Measurements from ENCODE around the gene ADGRL3. TPM values are rescaled to one million over a fixed set of nuclear protein-coding genes. Genes with fewer than 3 reads are reported as not detected.

ADGRL3 gene
- total RNA-seq, 2 experiments from 2014 or later, result not detected

DNA sequence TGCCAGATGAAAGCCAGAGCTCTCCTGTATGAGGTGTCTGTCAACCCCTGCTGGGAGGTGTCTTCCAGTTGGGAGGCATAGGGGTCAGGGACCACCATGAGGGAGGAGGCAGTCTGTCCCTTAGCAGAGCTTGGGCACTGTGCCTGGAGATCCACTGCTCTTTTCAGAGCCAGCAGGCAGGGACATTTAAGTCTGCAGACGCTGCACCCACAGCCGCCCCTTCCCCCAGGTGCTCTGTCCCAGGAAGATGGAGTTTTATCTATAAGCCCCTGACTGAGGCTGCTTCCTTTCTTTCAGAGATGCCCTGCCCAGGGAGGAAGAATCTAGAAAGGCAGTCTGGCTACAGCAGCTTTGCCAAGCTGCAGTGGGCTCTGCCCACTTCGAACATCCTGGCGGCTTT is 893.6 kb downstream of the ADGRL3 start:
- Histone ChIP-seq H3K36me3 (ENCODE audit: insufficient read depth, low read length) (no peaks in the 10 kb centered on the region), H3K4me2 (ENCODE audit: low read length) (no peak overlapping the region), H3K4me3 (ENCODE audit: low read depth, low read length, poor library complexity, severe bottlenecking) (no peak overlapping the region), H3K27ac (ENCODE audit: low read depth, low read length, poor library complexity, severe bottlenecking) (no peak overlapping the region), H3K4me1 (ENCODE audit: insufficient read depth, low read length, poor library complexity, severe bottlenecking) (no peaks in the 10 kb centered on the region), H2AFZ (ENCODE audit: low read length) (no peak overlapping the region), H3K9me2 (ENCODE audit: insufficient read depth, low read length) (no peaks in the 10 kb centered on the region), H3K9me3 (ENCODE audit: low read length) (no peaks in the 10 kb centered on the region), H4K20me1 (ENCODE audit: insufficient read depth, low read length) (no peaks in the 10 kb centered on the region), H3K79me2 (ENCODE audit: insufficient read depth, low read depth, low read length) (no peaks in the 10 kb centered on the region)
- BruUV-seq (replicated peaks), result no TSS peak
- no peak for TF ChIP-seq EZH2phosphoT487 (IDR thresholded peaks at IDR 0.05; ENCODE audit: borderline replicate concordance, low read depth, low read length)
- TF ChIP-seq, protein P1, sequence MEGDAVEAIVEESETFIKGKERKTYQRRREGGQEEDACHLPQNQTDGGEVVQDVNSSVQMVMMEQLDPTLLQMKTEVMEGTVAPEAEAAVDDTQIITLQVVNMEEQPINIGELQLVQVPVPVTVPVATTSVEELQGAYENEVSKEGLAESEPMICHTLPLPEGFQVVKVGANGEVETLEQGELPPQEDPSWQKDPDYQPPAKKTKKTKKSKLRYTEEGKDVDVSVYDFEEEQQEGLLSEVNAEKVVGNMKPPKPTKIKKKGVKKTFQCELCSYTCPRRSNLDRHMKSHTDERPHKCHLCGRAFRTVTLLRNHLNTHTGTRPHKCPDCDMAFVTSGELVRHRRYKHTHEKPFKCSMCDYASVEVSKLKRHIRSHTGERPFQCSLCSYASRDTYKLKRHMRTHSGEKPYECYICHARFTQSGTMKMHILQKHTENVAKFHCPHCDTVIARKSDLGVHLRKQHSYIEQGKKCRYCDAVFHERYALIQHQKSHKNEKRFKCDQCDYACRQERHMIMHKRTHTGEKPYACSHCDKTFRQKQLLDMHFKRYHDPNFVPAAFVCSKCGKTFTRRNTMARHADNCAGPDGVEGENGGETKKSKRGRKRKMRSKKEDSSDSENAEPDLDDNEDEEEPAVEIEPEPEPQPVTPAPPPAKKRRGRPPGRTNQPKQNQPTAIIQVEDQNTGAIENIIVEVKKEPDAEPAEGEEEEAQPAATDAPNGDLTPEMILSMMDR (conservative IDR thresholded peaks at IDR 0.05; ENCODE audit: low read length), result no peak
- ChIA-PET CTCF (ENCODE audit: unreplicated experiment) (no interaction called here), POLR2A (no interaction called here)
- intact Hi-C loops (cut with micrococcal nuclease; ENCODE audit: unreplicated experiment), result no loop called here
- no peak for DNase-seq (ENCODE audit: low spot score)

DNA sequence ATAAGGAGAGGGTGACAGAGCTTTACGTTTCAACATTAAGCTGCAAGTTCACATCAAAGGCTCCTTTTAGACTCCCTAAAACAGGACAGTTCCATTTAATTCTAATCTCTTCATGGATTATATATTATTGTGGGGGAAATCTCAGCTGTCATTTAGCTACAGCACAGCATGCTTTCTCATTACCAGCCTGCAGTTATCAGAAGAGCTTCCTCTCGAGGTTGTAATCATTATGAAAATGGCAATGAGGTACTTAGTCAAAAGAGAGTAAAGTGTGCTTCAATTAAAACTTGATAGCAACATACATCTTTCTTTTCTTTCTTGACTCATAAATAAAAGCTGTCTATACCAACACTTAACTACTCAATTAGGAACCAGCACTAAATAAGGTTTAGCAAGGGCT is 896.8 kb downstream of the ADGRL3 start:
- intact Hi-C loops (cut with micrococcal nuclease; ENCODE audit: unreplicated experiment), result no loop called here
- no peaks in the 10 kb centered on the region for H3K9me3 ChIP-seq (ENCODE audit: low read length)
- H3K4me1 ChIP-seq (ENCODE audit: insufficient read depth, low read length, poor library complexity, severe bottlenecking), result no peaks in the 10 kb centered on the region
- H3K4me2 ChIP-seq (ENCODE audit: low read length), result no peak overlapping the region
- ChIA-PET CTCF (ENCODE audit: unreplicated experiment) (no interaction called here), POLR2A (interaction anchor here (0.6 kb wide), 1 partner anchor 593 kb away, joined by 3 read pairs; no protein-coding TSS in a partner anchor)
- no peak overlapping the region for H2AFZ ChIP-seq (ENCODE audit: low read length)
- H4K20me1 ChIP-seq (ENCODE audit: insufficient read depth, low read length), result no peaks in the 10 kb centered on the region
- H3K9me2 ChIP-seq (ENCODE audit: insufficient read depth, low read length), result no peaks in the 10 kb centered on the region
- H3K4me3 ChIP-seq (ENCODE audit: low read depth, low read length, poor library complexity, severe bottlenecking), result no peak overlapping the region
- TF ChIP-seq EZH2phosphoT487 (IDR thresholded peaks at IDR 0.05; ENCODE audit: borderline replicate concordance, low read depth, low read length), result no peak
- TF ChIP-seq, protein P1 (conservative IDR thresholded peaks at IDR 0.05; ENCODE audit: low read length), result no peak
- no peak overlapping the region for H3K27ac ChIP-seq (ENCODE audit: low read depth, low read length, poor library complexity, severe bottlenecking)
- no peaks in the 10 kb centered on the region for H3K36me3 ChIP-seq (ENCODE audit: insufficient read depth, low read length)
- BruUV-seq (replicated peaks), result no TSS peak
- no peak for DNase-seq (ENCODE audit: low spot score)
- no peaks in the 10 kb centered on the region for H3K79me2 ChIP-seq (ENCODE audit: insufficient read depth, low read depth, low read length)

DNA sequence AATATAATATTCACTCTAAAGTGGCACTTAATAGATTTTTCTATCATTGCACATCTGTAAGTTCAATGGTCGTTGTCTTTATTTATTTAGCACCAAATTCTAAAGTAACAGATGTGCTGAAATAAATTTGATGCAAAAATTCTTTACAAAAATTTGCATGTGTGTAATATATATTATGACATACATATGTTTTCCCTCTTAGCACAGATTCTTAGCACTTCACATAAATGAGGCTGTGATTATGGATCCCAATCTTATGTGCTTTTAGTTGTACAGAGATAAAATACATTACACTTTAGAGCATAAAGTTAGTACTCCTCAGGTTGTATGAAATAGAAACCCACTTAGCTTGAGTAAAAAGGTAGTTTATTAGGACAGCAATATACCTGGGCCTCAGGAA is 915.1 kb downstream of the ADGRL3 start:
- CTCF ChIA-PET (ENCODE audit: unreplicated experiment), result no interaction called here
- H3K4me2 ChIP-seq (ENCODE audit: low read length), result no peak overlapping the region
- no peaks in the 10 kb centered on the region for H3K4me1 ChIP-seq (ENCODE audit: insufficient read depth, low read length, poor library complexity, severe bottlenecking)
- H3K79me2 ChIP-seq (ENCODE audit: insufficient read depth, low read depth, low read length), result no peaks in the 10 kb centered on the region
- H2AFZ ChIP-seq (ENCODE audit: low read length), result no peak overlapping the region
- intact Hi-C loops (cut with micrococcal nuclease; ENCODE audit: unreplicated experiment), result no loop called here
- no peaks in the 10 kb centered on the region for H4K20me1 ChIP-seq (ENCODE audit: insufficient read depth, low read length)
- 0 out of 2 replicates have a peak, but pooled peaks cover 3% of the 10 kb centered on the region for H3K9me3 ChIP-seq (ENCODE audit: low read length)
- no peak for DNase-seq (ENCODE audit: low spot score)
- POLR2A ChIA-PET, result no interaction called here
- H3K9me2 ChIP-seq (ENCODE audit: insufficient read depth, low read length), result no peaks in the 10 kb centered on the region
- no peak overlapping the region for H3K27ac ChIP-seq (ENCODE audit: low read depth, low read length, poor library complexity, severe bottlenecking)
- H3K4me3 ChIP-seq (ENCODE audit: low read depth, low read length, poor library complexity, severe bottlenecking), result no peak overlapping the region
- TF ChIP-seq, protein P1 (conservative IDR thresholded peaks at IDR 0.05; ENCODE audit: low read length), result no peak
- no peak for TF ChIP-seq EZH2phosphoT487 (IDR thresholded peaks at IDR 0.05; ENCODE audit: borderline replicate concordance, low read depth, low read length)
- no TSS peak for BruUV-seq (replicated peaks)
- no peaks in the 10 kb centered on the region for H3K36me3 ChIP-seq (ENCODE audit: insufficient read depth, low read length)

Data from OCI-LY7 (cell line).